Measurements from ENCODE around the gene PAPPA2.
"Not testable (repeated sequence)": the region's sequence is repeated elsewhere in the genome, so short reads cannot be mapped to it uniquely, and the experiment has no call there.

Gene PAPPA2

DNA sequence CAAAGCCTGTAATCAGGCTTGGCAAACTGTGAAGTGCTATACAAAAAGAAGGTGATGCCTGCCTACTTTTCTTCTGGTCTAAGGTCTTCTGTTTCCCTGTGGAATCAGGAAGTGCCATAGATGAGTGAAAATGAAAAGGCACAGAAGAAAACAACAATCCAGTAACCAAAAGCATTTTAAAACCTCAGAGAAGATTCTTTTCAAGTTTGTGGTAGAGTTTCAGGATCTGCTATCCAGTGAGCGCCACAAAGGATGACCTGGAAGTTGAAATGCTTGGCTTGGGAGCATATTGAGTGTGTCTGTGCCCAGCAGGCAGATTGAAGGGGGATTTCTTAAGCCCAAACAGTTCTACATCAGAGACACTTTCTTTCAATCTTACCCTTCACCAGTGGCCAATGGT, 272.2 kb downstream of the PAPPA2 start:
- no peaks in the 10 kb centered on the region for H3K9me3 Mint-ChIP-seq
- no peaks in the 10 kb centered on the region for H3K27me3 Mint-ChIP-seq
- no peaks in the 10 kb centered on the region for H3K4me1 Mint-ChIP-seq (ENCODE audit: low read depth)
- no peaks in the 10 kb centered on the region for H3K36me3 Mint-ChIP-seq (ENCODE audit: low read depth)
- H3K4me3 Mint-ChIP-seq, result no peak overlapping the region
- H3K27ac Mint-ChIP-seq, result no peak overlapping the region
- intact Hi-C loops (cut with micrococcal nuclease), result no loop called here

DNA sequence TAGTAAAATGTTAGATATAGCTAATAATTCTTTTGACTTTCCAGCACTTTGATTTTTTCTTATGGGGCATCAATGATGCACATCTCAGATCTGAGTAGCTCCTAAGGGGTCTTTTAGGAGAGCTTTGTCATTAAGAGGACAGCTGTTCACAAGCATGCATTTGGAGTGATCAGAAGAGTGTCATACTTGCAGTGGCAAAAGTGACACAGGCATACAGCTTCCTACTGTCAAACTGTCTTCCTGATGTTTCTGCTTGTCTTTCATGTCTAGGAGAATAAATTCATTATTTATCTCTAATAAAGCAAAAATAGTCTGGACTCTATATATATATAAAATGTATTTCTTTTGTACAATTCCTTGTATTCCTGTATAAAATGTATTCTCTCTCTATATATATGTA, 273.0 kb downstream of the PAPPA2 start:
- no peak overlapping the region for H3K4me3 Mint-ChIP-seq
- no peak overlapping the region for H3K27ac Mint-ChIP-seq
- intact Hi-C loops (cut with micrococcal nuclease), result no loop called here
- no peaks in the 10 kb centered on the region for H3K9me3 Mint-ChIP-seq
- no peaks in the 10 kb centered on the region for H3K4me1 Mint-ChIP-seq (ENCODE audit: low read depth)
- H3K27me3 Mint-ChIP-seq, result no peaks in the 10 kb centered on the region
- H3K36me3 Mint-ChIP-seq (ENCODE audit: low read depth), result no peaks in the 10 kb centered on the region

DNA sequence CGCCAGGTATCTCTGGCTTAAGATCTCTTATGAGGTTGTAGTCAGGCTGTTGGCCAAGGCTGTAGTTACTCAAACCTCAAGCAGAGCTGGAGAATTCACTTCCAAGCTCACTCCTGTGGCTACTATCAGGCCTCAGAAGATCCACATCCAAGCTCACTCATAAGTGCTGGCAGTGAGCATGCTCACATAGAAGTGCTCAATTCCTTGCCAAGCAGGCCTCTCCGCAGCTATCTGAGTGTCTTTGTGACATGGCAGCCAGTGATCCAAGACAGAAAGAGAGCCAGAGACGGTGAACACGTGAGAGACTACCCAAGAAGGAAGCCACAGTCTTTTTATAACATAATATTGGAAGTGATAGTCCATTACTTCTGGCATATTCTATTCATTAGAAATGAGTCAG, 278.2 kb downstream of the PAPPA2 start:
- intact Hi-C loops (cut with micrococcal nuclease), result no loop called here
- H3K4me1 Mint-ChIP-seq (ENCODE audit: low read depth), result no peaks in the 10 kb centered on the region
- no peaks in the 10 kb centered on the region for H3K27me3 Mint-ChIP-seq
- no peaks in the 10 kb centered on the region for H3K9me3 Mint-ChIP-seq
- H3K36me3 Mint-ChIP-seq (ENCODE audit: low read depth), result no peaks in the 10 kb centered on the region
- no peak overlapping the region for H3K27ac Mint-ChIP-seq
- no peak overlapping the region for H3K4me3 Mint-ChIP-seq

DNA sequence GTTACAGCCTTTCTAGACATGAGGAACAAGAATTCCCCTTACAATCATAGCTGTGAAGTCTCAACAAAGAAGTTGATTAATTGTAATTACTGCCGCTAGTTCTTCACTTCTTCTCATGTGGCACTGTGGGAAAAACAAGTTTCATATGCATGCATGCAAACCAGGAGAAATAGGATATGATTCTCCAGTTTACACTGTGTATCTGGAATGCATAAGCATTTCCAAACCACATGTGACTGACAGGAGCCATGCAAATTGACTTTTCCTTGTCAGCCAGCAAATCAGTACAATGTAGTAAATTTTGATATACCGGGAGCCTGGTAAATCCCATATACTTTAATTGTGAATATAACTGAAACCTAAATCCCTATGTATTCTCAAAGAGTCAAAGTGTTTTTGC, 279.3 kb downstream of the PAPPA2 start:
- Mint-ChIP-seq H3K4me3 (no peak overlapping the region), H3K4me1 (ENCODE audit: low read depth) (no peaks in the 10 kb centered on the region), H3K27ac (no peak overlapping the region), H3K27me3 (no peaks in the 10 kb centered on the region), H3K9me3 (no peaks in the 10 kb centered on the region), H3K36me3 (ENCODE audit: low read depth) (no peaks in the 10 kb centered on the region)
- intact Hi-C loops (cut with micrococcal nuclease), result no loop called here

DNA sequence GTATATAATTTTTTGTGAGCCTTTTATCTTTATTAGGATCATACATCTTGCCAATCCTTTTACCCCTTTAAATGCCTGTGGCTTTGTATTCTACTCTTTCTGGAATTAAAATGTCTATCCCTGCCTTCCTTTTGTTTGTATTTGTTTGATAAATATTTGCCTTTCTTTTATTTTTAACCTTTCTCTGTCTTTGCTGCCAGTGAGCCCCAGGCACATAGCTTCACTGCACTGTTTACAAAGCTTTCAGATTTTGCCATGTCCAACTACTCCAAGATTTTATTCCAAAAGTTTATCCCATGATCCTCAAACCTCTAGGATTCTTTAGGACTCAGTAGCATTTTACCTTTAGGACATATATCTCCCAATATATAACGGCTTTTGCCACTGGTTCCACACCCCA, 281.2 kb downstream of the PAPPA2 start:
- H3K9me3 Mint-ChIP-seq, result no peaks in the 10 kb centered on the region
- H3K4me3 Mint-ChIP-seq, result no peak overlapping the region
- no peaks in the 10 kb centered on the region for H3K27me3 Mint-ChIP-seq
- intact Hi-C loops (cut with micrococcal nuclease), result no loop called here
- no peaks in the 10 kb centered on the region for H3K36me3 Mint-ChIP-seq (ENCODE audit: low read depth)
- H3K27ac Mint-ChIP-seq, result no peak overlapping the region
- no peaks in the 10 kb centered on the region for H3K4me1 Mint-ChIP-seq (ENCODE audit: low read depth)

DNA sequence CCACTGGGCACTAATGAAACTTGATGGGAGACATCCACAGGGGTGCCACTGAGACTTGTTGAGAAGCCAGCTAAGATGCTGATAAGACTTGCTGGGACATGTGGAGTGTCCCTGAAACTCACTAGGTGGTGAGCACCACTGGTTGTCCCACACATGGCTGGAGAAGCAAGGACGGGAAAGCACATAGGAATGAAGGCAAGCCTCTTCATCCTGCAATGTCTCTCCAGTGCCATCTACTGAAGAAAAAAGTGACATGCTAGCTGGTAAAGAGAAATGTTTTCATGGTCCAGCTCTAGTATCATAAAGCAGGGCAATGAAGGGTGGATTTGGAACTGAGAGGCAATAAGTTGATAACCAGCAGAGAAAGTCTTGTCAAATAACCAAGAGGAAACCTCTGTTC, 283.0 kb downstream of the PAPPA2 start:
- intact Hi-C loops (cut with micrococcal nuclease), result no loop called here
- H3K27me3 Mint-ChIP-seq, result no peaks in the 10 kb centered on the region
- H3K4me3 Mint-ChIP-seq, result no peak overlapping the region
- H3K9me3 Mint-ChIP-seq, result no peaks in the 10 kb centered on the region
- no peak overlapping the region for H3K27ac Mint-ChIP-seq
- H3K4me1 Mint-ChIP-seq (ENCODE audit: low read depth), result no peaks in the 10 kb centered on the region
- no peaks in the 10 kb centered on the region for H3K36me3 Mint-ChIP-seq (ENCODE audit: low read depth)

DNA sequence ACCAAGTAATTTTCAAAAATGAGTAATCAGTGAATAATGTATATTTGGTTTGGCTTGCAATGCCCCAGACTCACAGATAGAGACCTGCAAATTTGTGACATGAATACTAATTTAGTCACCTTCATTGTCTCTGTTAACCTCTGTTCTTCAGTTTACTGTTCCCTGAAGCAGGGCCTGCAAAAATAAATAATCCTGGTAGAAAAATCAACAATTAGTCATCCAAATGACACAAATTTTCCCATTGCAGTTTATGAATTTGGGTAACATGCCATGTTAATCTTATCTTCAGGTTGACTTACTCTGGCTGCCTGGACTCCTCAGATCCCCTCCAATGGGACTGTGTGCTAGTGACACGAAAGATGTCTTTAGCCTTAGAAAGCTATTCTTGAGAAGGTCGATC, 289.5 kb downstream of the PAPPA2 start:
- no peaks in the 10 kb centered on the region for H3K4me1 Mint-ChIP-seq (ENCODE audit: low read depth)
- no peaks in the 10 kb centered on the region for H3K27me3 Mint-ChIP-seq
- intact Hi-C loops (cut with micrococcal nuclease), result no loop called here
- H3K9me3 Mint-ChIP-seq, result no peaks in the 10 kb centered on the region
- H3K4me3 Mint-ChIP-seq, result no peak overlapping the region
- H3K36me3 Mint-ChIP-seq (ENCODE audit: low read depth), result no peaks in the 10 kb centered on the region
- H3K27ac Mint-ChIP-seq, result no peak overlapping the region

DNA sequence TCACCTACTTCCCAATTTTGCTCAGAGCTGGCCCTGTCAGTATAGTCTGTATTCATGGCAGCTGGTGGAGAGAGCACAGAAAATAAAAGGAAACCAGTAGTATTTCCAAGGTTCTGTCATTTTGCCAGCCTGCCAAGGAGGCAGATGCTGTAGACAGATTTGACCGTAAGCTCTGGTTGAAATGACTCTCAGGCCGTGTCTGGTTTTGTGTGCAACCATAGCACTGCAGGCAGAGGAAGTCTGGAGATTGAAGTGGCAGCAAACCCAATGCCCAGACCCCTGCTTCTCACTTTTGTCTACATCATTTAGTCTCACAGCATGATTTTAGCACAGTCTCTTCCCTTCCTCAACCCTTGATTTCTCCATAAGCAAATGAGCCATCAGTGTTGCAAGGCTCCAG, 291.7 kb downstream of the PAPPA2 start:
- H3K4me3 Mint-ChIP-seq, result no peak overlapping the region
- no peaks in the 10 kb centered on the region for H3K4me1 Mint-ChIP-seq (ENCODE audit: low read depth)
- intact Hi-C loops (cut with micrococcal nuclease), result no loop called here
- H3K27ac Mint-ChIP-seq, result no peak overlapping the region
- H3K36me3 Mint-ChIP-seq (ENCODE audit: low read depth), result no peaks in the 10 kb centered on the region
- H3K27me3 Mint-ChIP-seq, result no peaks in the 10 kb centered on the region
- H3K9me3 Mint-ChIP-seq, result no peaks in the 10 kb centered on the region

DNA sequence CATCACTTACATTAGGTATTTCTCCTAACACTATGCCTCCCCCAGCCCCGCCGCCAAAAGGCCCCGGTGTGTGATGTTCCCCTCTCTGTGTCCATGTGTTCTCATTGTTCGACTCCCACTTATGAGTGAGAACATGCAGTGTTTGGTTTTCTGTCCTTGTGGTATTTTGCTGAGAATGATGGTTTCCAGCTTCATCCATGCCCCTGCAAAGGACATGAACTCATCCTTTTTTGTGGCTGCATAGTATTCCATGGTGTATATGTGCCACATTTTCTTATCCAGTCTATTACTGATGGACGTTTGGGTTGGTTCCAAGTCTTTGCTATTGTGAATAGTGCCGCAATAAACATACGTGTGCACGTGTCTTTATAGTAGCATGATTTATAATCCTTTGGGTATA, 293.8 kb downstream of the PAPPA2 start:
- H3K36me3 Mint-ChIP-seq (ENCODE audit: low read depth); H3K4me3 Mint-ChIP-seq; H3K27ac Mint-ChIP-seq; intact Hi-C loops (cut with micrococcal nuclease); H3K27me3 Mint-ChIP-seq; H3K9me3 Mint-ChIP-seq; H3K4me1 Mint-ChIP-seq (ENCODE audit: low read depth): not testable (repeated sequence)

DNA sequence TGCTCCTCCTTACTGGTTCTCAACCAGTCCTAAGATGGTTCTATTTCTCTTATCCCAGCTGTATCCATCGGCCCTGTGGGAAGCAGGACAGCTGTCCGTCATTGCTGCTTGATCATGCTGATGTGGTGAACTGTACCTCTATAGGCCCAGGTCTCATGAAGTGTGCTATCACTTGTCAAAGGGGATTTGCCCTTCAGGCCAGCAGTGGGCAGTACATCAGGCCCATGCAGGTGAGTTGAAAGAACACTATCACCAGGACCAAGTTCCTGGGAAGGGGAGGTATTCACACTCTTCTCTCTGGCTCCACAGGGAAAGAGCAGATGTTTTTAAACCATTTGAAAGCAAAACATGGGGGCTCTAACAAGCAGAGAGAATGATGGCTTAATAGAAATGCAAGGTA, 302.6 kb downstream of the PAPPA2 start:
- Mint-ChIP-seq H3K27me3 (no peaks in the 10 kb centered on the region), H3K9me3 (no peaks in the 10 kb centered on the region), H3K4me1 (ENCODE audit: low read depth) (no peaks in the 10 kb centered on the region), H3K36me3 (ENCODE audit: low read depth) (no peaks in the 10 kb centered on the region), H3K4me3 (no peak overlapping the region), H3K27ac (no peak overlapping the region)
- intact Hi-C loops (cut with micrococcal nuclease), result no loop called here

DNA sequence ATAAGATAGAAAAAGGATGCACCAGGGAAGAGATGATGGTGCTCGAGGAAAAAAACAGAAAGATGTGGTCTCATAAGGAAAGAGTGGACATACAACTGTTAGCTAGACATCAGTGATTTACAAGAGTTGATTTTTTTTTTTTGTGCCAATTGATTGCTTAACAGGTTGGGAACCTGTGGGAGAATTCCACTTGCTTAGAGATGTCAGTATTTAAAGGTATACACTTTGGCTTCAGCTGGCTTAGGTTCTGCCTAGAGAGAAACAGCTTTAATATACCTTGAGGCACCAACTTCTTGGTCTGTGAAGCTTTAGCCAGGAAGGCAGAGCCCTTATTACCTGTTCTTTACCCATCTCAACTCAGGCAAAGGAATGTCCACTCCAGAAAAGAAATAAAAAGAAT, 303.8 kb downstream of the PAPPA2 start:
- intact Hi-C loops (cut with micrococcal nuclease), result no loop called here
- Mint-ChIP-seq H3K36me3 (ENCODE audit: low read depth) (no peaks in the 10 kb centered on the region), H3K9me3 (no peaks in the 10 kb centered on the region), H3K27ac (no peak overlapping the region), H3K4me3 (no peak overlapping the region), H3K27me3 (no peaks in the 10 kb centered on the region), H3K4me1 (ENCODE audit: low read depth) (no peaks in the 10 kb centered on the region)

DNA sequence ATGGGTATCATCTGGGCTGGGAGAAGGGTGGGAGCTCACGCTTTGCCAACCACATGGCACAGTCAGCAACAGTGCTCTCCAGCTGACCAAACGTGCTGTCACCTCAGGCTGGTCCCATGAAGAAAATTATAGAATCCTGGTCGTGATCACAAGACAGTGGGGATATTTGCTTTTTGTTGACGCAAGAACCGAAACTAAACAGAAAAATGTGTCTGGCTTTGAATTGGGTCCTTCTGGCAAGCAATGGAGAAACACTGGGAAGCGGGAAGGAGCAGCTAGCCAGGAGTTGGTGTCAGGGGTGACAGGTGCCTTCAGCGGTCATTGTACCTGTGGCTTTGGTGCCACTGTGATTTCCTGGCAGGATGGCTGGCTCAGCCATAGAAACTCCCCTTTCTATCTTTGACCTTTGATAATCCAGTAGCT, 304.8 kb downstream of the PAPPA2 start:
- no peaks in the 10 kb centered on the region for H3K9me3 Mint-ChIP-seq
- no peaks in the 10 kb centered on the region for H3K27me3 Mint-ChIP-seq
- intact Hi-C loops (cut with micrococcal nuclease), result no loop called here
- H3K4me3 Mint-ChIP-seq, result no peak overlapping the region
- H3K36me3 Mint-ChIP-seq (ENCODE audit: low read depth), result no peaks in the 10 kb centered on the region
- H3K4me1 Mint-ChIP-seq (ENCODE audit: low read depth), result no peaks in the 10 kb centered on the region
- H3K27ac Mint-ChIP-seq, result no peak overlapping the region

DNA sequence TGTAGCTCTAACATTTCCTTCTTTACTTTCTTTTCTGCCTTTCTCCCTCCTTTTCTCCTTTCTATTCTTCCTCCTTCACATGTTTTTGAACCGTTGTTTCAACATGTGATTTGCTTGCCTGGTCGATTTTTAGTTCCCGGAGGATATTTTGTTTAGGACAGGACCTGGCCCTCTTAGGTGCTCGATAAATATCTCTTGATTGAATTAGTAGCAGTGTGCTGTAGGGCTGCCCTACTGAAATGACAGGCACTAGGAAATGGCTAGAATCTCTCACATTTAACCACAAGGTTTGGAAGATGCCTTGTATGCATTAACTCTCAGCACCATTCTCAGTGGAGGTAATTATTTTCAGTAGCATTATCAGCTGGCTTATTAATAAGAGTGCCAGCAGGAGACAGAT, 305.6 kb downstream of the PAPPA2 start:
- intact Hi-C loops (cut with micrococcal nuclease), result no loop called here
- no peaks in the 10 kb centered on the region for H3K9me3 Mint-ChIP-seq
- H3K27me3 Mint-ChIP-seq, result no peaks in the 10 kb centered on the region
- H3K4me3 Mint-ChIP-seq, result no peak overlapping the region
- no peak overlapping the region for H3K27ac Mint-ChIP-seq
- H3K4me1 Mint-ChIP-seq (ENCODE audit: low read depth), result no peaks in the 10 kb centered on the region
- H3K36me3 Mint-ChIP-seq (ENCODE audit: low read depth), result no peaks in the 10 kb centered on the region

DNA sequence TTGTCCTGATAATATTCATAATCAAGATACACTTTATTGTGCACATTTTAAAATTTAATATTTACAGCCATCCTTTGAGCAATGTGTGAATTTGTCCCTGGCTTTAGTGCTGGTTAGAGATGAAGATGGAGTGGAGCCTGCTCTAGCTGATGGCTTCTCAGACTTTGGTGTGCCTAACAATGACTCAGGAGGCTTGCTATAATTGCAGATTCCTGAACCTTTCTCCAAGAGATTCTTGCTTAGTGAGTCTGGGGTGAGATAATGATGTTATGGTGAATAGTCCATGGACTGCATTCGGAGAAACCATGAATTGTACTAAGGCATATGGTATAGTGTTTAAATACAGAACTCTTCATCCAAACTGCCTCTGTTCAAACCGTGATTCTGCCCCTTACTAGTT, 307.1 kb downstream of the PAPPA2 start:
- H3K9me3 Mint-ChIP-seq, result no peaks in the 10 kb centered on the region
- no peak overlapping the region for H3K4me3 Mint-ChIP-seq
- no peaks in the 10 kb centered on the region for H3K36me3 Mint-ChIP-seq (ENCODE audit: low read depth)
- intact Hi-C loops (cut with micrococcal nuclease), result no loop called here
- no peaks in the 10 kb centered on the region for H3K27me3 Mint-ChIP-seq
- H3K4me1 Mint-ChIP-seq (ENCODE audit: low read depth), result no peaks in the 10 kb centered on the region
- no peak overlapping the region for H3K27ac Mint-ChIP-seq

DNA sequence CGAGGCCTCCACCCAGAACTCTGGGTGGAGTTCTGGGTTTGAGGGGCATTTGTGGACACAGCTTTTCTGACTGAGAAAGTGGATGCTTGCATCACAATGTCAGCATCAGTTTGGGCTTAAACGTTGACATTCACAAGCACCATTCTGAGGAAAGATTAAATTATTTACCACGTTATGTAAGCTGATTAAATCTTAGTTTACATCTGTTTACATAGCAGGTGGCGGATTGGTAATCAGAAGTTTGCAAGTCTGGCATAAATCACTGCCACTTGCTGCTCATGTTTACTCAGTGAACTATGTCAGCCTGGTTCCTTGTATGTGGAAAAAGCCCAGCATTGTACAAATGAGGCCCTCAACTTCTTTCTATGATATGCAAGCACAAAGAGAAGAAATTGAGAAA, 310.1 kb downstream of the PAPPA2 start:
- Mint-ChIP-seq H3K36me3 (ENCODE audit: low read depth) (no peaks in the 10 kb centered on the region), H3K4me3 (no peak overlapping the region), H3K4me1 (ENCODE audit: low read depth) (no peaks in the 10 kb centered on the region), H3K9me3 (no peaks in the 10 kb centered on the region), H3K27ac (no peak overlapping the region), H3K27me3 (no peaks in the 10 kb centered on the region)
- intact Hi-C loops (cut with micrococcal nuclease), result no loop called here

DNA sequence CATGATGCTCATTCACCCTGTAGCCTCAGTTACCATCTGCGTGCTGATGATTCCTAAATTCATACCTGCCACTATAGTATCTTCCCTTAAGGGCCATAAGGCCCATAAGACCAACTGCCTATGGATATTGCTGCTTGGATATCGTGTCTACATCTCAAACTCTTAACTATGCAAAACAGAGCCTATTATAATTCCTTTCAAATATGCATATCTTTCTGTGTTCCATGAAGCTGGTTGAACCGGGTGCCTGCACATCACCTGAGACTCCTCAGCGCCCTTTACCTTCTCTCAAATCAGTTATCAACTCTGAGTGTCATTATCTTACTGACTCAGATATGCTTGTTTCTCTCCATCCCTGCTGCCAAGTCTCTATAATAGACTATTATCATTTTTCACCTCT, 311.2 kb downstream of the PAPPA2 start:
- no peaks in the 10 kb centered on the region for H3K27me3 Mint-ChIP-seq
- no peak overlapping the region for H3K4me3 Mint-ChIP-seq
- H3K4me1 Mint-ChIP-seq (ENCODE audit: low read depth), result no peaks in the 10 kb centered on the region
- H3K27ac Mint-ChIP-seq, result no peak overlapping the region
- intact Hi-C loops (cut with micrococcal nuclease), result no loop called here
- H3K36me3 Mint-ChIP-seq (ENCODE audit: low read depth), result no peaks in the 10 kb centered on the region
- H3K9me3 Mint-ChIP-seq, result no peaks in the 10 kb centered on the region

Data from dendritic cell treated with granulocyte-macrophage colony-stimulating factor and Interleukin-4, amounts not matched to agents 40 ng/mL and 50 ng/mL, for 4 days (primary cell).